ENCODE results near the gene CCDC57. TPM values are rescaled to one million over a fixed set of nuclear protein-coding genes. Genes with fewer than 3 reads are reported as not detected.
"Not testable (repeated sequence)": the region's sequence is repeated elsewhere in the genome, so short reads cannot be mapped to it uniquely, and the experiment has no call there.

The CCDC57 gene
- total and polyA plus RNA-seq, 8 donors: 19.6 to 176 (median 25.4) TPM

DNA sequence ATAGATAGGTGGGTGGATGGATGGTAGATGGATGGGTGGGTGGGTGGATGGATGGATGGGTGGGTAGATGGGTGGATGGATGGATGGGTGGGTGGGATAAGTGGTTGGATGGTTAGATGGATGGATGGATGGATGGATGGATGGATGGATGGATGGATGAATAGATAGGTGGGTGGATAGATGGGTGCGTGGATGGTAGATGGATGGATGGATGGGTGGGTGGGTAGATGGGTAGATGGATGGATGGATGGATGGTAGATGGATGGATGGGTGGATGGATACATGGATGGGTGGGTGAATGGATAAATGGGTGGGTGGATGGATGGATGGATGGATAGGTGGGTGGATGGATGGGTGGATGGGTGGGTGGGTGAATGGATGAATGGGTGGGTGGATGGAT, 64.6 kb downstream of the CCDC57 start:
- Histone ChIP-seq H3K4me1 (no peaks in the 10 kb centered on the region), H3K4me3 (no peak overlapping the region), H3K9me3 (no peaks in the 10 kb centered on the region), H3K27me3 (no peaks in the 10 kb centered on the region), H3K27ac (no peak overlapping the region), H3K36me3 (no peaks in the 10 kb centered on the region)
- WGBS, 2 donors: 98 to 100% methylated on average over 1 of the region's 1 CpG
- no peak for TF ChIP-seq CTCF (IDR thresholded peaks at IDR 0.05)
- DNase-seq: no peak
- no peak for FAIRE-seq
- intact Hi-C loops (cut with DNase I): no loop called here
- ATAC-seq: no peak

GRCh38 chr17:82146663-82147654, 65.7 kb downstream of the CCDC57 start:
- WGBS, 2 donors: 78 to 88% methylated on average over 18 of the region's 18 CpGs
- H3K4me3 ChIP-seq: no peak overlapping the region
- no peak for TF ChIP-seq CTCF (IDR thresholded peaks at IDR 0.05)
- no peak overlapping the region for H3K27ac ChIP-seq
- H3K36me3 ChIP-seq: no peaks in the 10 kb centered on the region
- intact Hi-C loops (cut with DNase I): no loop called here
- DNase-seq (no peak), ATAC-seq (no peak), FAIRE-seq (no peak)
- no peaks in the 10 kb centered on the region for H3K9me3 ChIP-seq
- no peaks in the 10 kb centered on the region for H3K27me3 ChIP-seq
- no peaks in the 10 kb centered on the region for H3K4me1 ChIP-seq

DNA sequence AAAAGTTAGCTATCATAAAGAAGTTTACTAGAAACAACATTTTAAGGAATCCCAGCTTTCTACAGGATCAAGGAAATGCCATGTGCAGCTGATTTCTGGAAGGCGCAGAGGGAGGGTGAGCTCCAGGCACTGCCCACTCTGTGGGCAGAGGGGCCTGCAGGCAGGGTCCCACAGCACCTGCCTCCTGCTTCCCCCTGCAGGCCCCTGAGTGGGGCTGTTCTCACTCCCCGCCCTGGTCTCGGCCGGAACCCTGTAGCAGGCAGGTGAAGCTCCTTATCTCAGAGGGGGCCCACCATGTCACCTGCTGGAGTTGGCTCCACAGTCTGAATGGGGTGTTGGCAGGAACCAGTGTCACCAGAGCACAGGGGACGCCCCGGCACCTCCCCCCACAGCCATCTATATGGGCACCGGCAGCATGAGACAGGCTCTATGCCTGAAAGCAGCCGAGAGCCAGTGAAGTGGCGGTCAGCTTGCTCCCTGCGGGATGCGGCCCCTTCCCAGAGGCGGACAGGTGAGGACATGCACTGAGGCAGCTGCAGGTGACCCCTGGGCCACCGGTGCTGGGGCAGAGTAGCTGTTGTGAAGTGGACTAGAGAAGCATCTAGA, 67.0 kb downstream of the CCDC57 start:
- no peak for TF ChIP-seq CTCF (IDR thresholded peaks at IDR 0.05)
- Histone ChIP-seq H3K9me3 (no peaks in the 10 kb centered on the region), H3K27me3 (no peaks in the 10 kb centered on the region), H3K36me3 (no peaks in the 10 kb centered on the region), H3K27ac (no peak overlapping the region), H3K4me1 (no peaks in the 10 kb centered on the region), H3K4me3 (no peak overlapping the region)
- intact Hi-C loops (cut with DNase I): no loop called here
- ATAC-seq (no peak), FAIRE-seq (no peak), DNase-seq (no peak)
- WGBS, 2 donors: 89% methylated on average over 13 of the region's 13 CpGs

DNA sequence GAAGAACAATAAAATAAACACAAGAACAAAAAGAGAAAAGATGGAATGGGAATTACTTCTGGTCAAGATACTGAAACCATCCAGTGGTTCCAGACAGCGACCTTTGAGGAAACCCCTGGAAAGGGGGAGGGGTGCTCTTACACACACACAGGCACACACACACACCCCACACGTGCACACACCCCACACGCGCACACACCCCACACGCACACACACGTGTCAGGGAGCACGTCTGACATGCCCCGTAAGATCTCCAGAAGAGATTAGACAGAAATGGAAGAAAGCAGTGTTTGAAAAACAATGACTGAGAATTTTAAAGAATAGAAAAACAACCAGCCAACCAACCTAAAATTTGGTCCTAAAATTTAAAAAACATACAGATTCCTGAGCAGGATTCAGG, 69.3 kb downstream of the CCDC57 start:
- Histone ChIP-seq H3K4me1 (no peaks in the 10 kb centered on the region), H3K27ac (no peak overlapping the region), H3K9me3 (no peaks in the 10 kb centered on the region), H3K27me3 (no peaks in the 10 kb centered on the region), H3K4me3 (no peak overlapping the region), H3K36me3 (no peaks in the 10 kb centered on the region)
- intact Hi-C loops (cut with DNase I): no loop called here
- no peak for TF ChIP-seq CTCF (IDR thresholded peaks at IDR 0.05)
- no peak for ATAC-seq
- FAIRE-seq: no peak
- DNase-seq: no peak
- WGBS, 2 donors: 86 to 89% methylated on average over 8 of the region's 8 CpGs

DNA sequence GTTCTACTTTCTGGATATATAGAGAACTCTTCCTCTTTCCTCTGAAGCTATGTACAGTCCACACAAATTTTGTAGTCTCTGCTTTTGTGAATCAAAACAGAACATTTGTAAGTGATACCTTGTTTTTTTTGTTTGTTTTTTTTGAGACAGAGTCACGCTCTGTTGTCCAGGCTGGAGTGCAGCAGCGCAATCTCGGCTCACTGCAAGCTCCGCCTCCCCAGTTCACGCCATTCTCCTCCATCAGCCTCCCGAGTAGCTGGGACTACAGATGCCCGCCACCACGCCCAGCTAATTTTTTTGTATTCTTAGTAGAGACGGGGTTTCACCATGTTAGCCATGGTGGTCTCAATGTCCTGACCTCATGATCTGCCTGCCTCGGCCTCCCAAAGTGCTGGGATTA, 72.7 kb downstream of the CCDC57 start:
- H3K4me3 ChIP-seq; intact Hi-C loops (cut with DNase I); H3K27ac ChIP-seq; DNase-seq; H3K27me3 ChIP-seq; FAIRE-seq; H3K9me3 ChIP-seq; H3K4me1 ChIP-seq; ATAC-seq; H3K36me3 ChIP-seq: not testable (repeated sequence)
- WGBS, 2 donors: 89 to 90% methylated on average over 10 of the region's 10 CpGs
